Type B pancreatic cell (in vitro differentiated cells): ENCODE data around the gene CCDC68. TPM values are rescaled to one million over a fixed set of nuclear protein-coding genes. Genes with fewer than 3 reads are reported as not detected.

Experiments used
- DNase-seq: peaks from one replicate; pipeline ENCODE4 v3.0.0; 2021; ENCODE audit warnings: mixed read lengths; ENCODE audit not compliant: unreplicated experiment; ENCODE audit errors: extremely low spot score
- H3K27ac Mint-ChIP-seq: 2 replicates; pipeline ENCODE4 v1.8.0; 2021; ENCODE audit warnings: mild to moderate bottlenecking, mixed read lengths
- H3K27me3 Mint-ChIP-seq: 2 replicates; pipeline ENCODE4 v1.8.0; 2021; ENCODE audit warnings: mixed read lengths
- H3K36me3 Mint-ChIP-seq: 2 replicates; pipeline ENCODE4 v1.8.0; 2021; ENCODE audit warnings: mixed read lengths
- H3K4me1 Mint-ChIP-seq: one replicate; pipeline ENCODE4 v1.8.0; 2021; ENCODE audit warnings: mixed read lengths; ENCODE audit not compliant: unreplicated experiment
- H3K4me3 Mint-ChIP-seq: 2 replicates; pipeline ENCODE4 v1.8.0; 2021; ENCODE audit warnings: mild to moderate bottlenecking, mixed read lengths
- H3K9me3 Mint-ChIP-seq: 2 replicates; pipeline ENCODE4 v1.8.0; 2021; ENCODE audit warnings: mixed read lengths
- CTCF ChIP-seq: fragments of 200-600 bp; sonication (generic); conservative IDR thresholded peaks from 2 replicates; pipeline ENCODE4 v1.5.0; 2021; ENCODE audit warnings: antibody characterized with exemption, mild to moderate bottlenecking
- total RNA-seq: library from RNA; stranded (reverse); gene quantifications from 2 replicates; pipeline ENCODE4 v1.2.1, GENCODE V29; 2021; ENCODE audit warnings: low replicate concordance

Gene CCDC68
- total RNA-seq, 1 donor from 2014 or later = not detected

- no peak for DNase-seq
- H3K9me3 Mint-ChIP-seq = no peaks in the 10 kb centered on the region
- H3K27ac Mint-ChIP-seq = no peak overlapping the region
- H3K4me3 Mint-ChIP-seq = no peak overlapping the region
- peaks cover 7% of the 10 kb centered on the region for H3K4me1 Mint-ChIP-seq
- no peaks in the 10 kb centered on the region for H3K27me3 Mint-ChIP-seq
- H3K36me3 Mint-ChIP-seq = no peaks in the 10 kb centered on the region
- TF ChIP-seq CTCF = no peak
These were observed 41.3 kb upstream of the CCDC68 start for GRCh38 chr18:55000529-55000928.

DNA sequence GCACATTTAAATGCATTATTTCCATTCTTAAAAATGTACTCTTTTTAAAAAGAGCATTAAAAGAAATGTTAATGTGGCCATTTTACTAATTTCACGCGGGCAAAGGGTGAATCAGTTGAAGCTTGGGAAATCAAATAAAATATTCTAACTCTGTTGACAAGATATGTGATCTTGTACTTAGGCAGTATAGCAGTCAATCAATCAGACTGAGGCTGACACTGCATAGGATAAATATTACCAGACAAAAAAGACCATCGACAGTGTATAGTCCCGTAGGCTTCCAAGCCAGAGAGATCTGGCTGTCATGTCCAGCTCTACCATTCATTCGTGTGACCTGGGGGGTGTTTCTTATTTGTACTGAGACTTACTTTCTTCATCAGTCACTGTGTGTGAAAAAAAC is 39.8 kb upstream of the CCDC68 start:
- Mint-ChIP-seq H3K27ac (no peak overlapping the region), H3K9me3 (no peaks in the 10 kb centered on the region), H3K4me1 (peaks cover 7% of the 10 kb centered on the region), H3K27me3 (no peaks in the 10 kb centered on the region), H3K36me3 (no peaks in the 10 kb centered on the region), H3K4me3 (no peak overlapping the region)
- DNase-seq = no peak
- no peak for TF ChIP-seq CTCF

GRCh38 chr18:54995421-54996143 is 36.3 kb upstream of the CCDC68 start:
- Mint-ChIP-seq H3K4me3 (no peak overlapping the region), H3K36me3 (no peaks in the 10 kb centered on the region), H3K27me3 (no peaks in the 10 kb centered on the region), H3K9me3 (no peaks in the 10 kb centered on the region), H3K4me1 (no peaks in the 10 kb centered on the region), H3K27ac (no peak overlapping the region)
- DNase-seq = no peak
- no peak for TF ChIP-seq CTCF

- no peak for DNase-seq
- Mint-ChIP-seq H3K27ac (no peak overlapping the region), H3K36me3 (no peaks in the 10 kb centered on the region), H3K4me1 (no peaks in the 10 kb centered on the region), H3K4me3 (no peak overlapping the region), H3K9me3 (no peaks in the 10 kb centered on the region), H3K27me3 (no peaks in the 10 kb centered on the region)
- TF ChIP-seq CTCF = no peak
These were observed 32.7 kb upstream of the CCDC68 start for GRCh38 chr18:54991981-54992380.

DNA sequence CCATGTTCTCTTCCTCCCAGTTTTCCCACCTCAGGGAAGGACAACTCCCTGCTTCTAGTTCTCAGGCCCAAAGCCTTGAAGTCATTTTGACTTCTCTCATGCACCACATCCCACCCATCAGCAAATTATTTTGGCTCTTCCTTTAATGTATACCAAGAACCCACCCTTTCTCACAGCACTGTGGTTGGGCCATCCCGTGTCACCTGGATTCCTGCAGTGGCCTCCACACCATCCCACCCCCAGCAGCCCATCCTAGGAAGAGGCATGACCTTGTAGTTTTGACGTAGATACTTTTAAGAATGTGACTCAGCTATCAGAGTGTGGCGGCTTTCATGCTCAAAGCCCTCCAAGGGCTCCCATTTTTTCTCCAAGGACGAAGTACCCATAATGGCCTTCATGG is 25.6 kb upstream of the CCDC68 start:
- no peak for TF ChIP-seq CTCF
- H3K9me3 Mint-ChIP-seq = no peaks in the 10 kb centered on the region
- H3K4me1 Mint-ChIP-seq = peaks cover 10% of the 10 kb centered on the region
- no peak overlapping the region for H3K4me3 Mint-ChIP-seq
- H3K36me3 Mint-ChIP-seq = no peaks in the 10 kb centered on the region
- H3K27me3 Mint-ChIP-seq = peaks cover 4% of the 10 kb centered on the region
- DNase-seq = no peak
- H3K27ac Mint-ChIP-seq = no peak overlapping the region

GRCh38 chr18:54983791-54984190 is 24.5 kb upstream of the CCDC68 start:
- no peak overlapping the region for H3K4me3 Mint-ChIP-seq
- peaks cover 4% of the 10 kb centered on the region for H3K27me3 Mint-ChIP-seq
- no peak for TF ChIP-seq CTCF
- no peak for DNase-seq
- no peaks in the 10 kb centered on the region for H3K9me3 Mint-ChIP-seq
- H3K27ac Mint-ChIP-seq = no peak overlapping the region
- peaks cover 10% of the 10 kb centered on the region for H3K4me1 Mint-ChIP-seq
- no peaks in the 10 kb centered on the region for H3K36me3 Mint-ChIP-seq
